Ascending aorta (tissue), 2 donors: Measurements from ENCODE around the gene RBBP5. TPM values are rescaled to one million over a fixed set of nuclear protein-coding genes. Genes with fewer than 3 reads are reported as not detected.

Experiments used
- DNase-seq, 2 donors: peaks; one replicate each; pipeline ENCODE4 v3.0.0-alpha.2; 2019; ENCODE audit warnings: low spot score in 2 of 2
- H3K27ac ChIP-seq, 2 donors: fragments of 200-600 bp; sonication (generic); one replicate each; pipeline ENCODE4 v1.5.1; 2016 to 2017; ENCODE audit warnings: mild to moderate bottlenecking in 1 of 2
- H3K27me3 ChIP-seq: fragments of 200-600 bp; sonication (generic); one replicate; pipeline ENCODE4 v1.5.1; 2017
- H3K36me3 ChIP-seq, 2 donors: fragments of 200-600 bp; sonication (generic); one replicate each; pipeline ENCODE4 v1.5.1; 2016
- H3K4me1 ChIP-seq, 2 donors: fragments of 200-600 bp; sonication (generic); one replicate each; pipeline ENCODE4 v1.5.1; 2016 to 2017; ENCODE audit warnings: mild to moderate bottlenecking in 1 of 2
- H3K4me3 ChIP-seq, 2 donors: fragments of 200-600 bp; sonication (generic); one replicate each; pipeline ENCODE4 v1.5.1; 2016 to 2017; ENCODE audit warnings: mild to moderate bottlenecking in 1 of 2
- H3K9me3 ChIP-seq, 2 donors: fragments of 200-600 bp; sonication (generic); one replicate each; pipeline ENCODE4 v1.5.1; 2016
- intact Hi-C: fragments of 100-400 bp; cut with DNase I; formaldehyde crosslinking; loops from one replicate; pipeline ENCODE4 v1.15.1; 2023
- total RNA-seq: library from RNA; depleted of rRNA; stranded (reverse); fragments of >200 nt; gene quantifications from one replicate; pipeline ENCODE4 v1.1.0, GENCODE V29; 2016
- TF ChIP-seq, protein P1 (sequence below), 3 experiments: fragments of 200-600 bp in 2 of 3; fragments of 450-650 bp in 1 of 3; sonication (generic) in 2 of 3; IDR thresholded peaks; one replicate each; pipeline ENCODE4 v1.5.1; 2016 to 2019; ENCODE audit warnings: antibody characterized with exemption in 3 of 3, mild to moderate bottlenecking in 1 of 3, moderate library complexity in 1 of 3

Gene RBBP5
- total RNA-seq, 1 donor from 2014 or later: 7.2 TPM

DNA sequence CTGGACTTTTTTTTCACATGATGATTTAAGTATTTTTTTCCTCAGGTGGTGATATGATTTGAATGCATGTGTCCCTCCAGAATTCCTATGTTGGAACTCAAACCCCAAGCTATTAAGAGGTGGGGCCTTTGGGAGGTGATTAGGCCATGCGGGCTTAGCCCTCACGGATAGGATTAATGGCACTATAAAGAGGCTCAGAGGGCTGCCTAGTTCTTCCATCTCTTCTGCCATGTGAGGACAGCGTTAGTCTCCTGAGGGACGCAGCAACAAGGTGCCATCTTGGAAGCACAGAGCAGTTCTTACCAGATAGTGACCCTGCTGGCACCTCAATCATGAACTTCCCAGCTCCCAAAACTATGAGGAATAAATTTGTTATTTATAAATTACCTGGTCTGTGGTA is 18.3 kb upstream of the RBBP5 start:
- H3K27ac ChIP-seq: no peak overlapping the region
- TF ChIP-seq, protein P1, sequence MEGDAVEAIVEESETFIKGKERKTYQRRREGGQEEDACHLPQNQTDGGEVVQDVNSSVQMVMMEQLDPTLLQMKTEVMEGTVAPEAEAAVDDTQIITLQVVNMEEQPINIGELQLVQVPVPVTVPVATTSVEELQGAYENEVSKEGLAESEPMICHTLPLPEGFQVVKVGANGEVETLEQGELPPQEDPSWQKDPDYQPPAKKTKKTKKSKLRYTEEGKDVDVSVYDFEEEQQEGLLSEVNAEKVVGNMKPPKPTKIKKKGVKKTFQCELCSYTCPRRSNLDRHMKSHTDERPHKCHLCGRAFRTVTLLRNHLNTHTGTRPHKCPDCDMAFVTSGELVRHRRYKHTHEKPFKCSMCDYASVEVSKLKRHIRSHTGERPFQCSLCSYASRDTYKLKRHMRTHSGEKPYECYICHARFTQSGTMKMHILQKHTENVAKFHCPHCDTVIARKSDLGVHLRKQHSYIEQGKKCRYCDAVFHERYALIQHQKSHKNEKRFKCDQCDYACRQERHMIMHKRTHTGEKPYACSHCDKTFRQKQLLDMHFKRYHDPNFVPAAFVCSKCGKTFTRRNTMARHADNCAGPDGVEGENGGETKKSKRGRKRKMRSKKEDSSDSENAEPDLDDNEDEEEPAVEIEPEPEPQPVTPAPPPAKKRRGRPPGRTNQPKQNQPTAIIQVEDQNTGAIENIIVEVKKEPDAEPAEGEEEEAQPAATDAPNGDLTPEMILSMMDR (IDR thresholded peaks at IDR 0.05): no peak
- intact Hi-C loops: loop anchor here (5.0 to 10.0 kb wide), 2 partner anchors 117 to 185 kb away; partner anchors contain the start of gene NUAK2

DNA sequence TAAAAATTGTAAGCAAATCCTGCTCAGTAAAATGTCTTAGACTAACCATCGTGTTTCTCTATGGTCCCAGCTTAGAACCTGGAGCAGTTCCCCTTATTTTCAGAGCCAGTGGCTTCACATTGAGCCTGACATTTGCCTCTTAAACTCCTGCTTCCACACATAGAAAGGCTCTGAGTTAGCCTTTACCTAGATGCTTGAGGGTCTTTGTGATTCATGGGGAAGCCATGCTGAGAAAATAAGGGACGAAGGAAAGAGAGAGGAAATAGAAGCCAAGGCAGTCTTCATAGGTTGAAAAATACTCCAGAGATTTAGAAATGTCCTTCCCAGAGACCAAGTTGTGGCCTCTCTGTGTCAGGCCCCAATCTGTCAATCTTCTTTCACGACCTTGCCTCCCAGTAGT is 16.1 kb upstream of the RBBP5 start:
- DNase-seq: no peak
- no peaks in the 10 kb centered on the region for H3K27me3 ChIP-seq
- H3K4me3 ChIP-seq: no peak overlapping the region
- no peaks in the 10 kb centered on the region for H3K36me3 ChIP-seq
- no peak overlapping the region for H3K27ac ChIP-seq
- peaks cover 0 to 5% of the 10 kb centered on the region in 2 donors for H3K4me1 ChIP-seq
- intact Hi-C loops: no loop called here
- H3K9me3 ChIP-seq: no peaks in the 10 kb centered on the region
- TF ChIP-seq, protein P1 (IDR thresholded peaks at IDR 0.05): no peak

More for the DNA sequence above, 18.3 kb upstream of the RBBP5 start:
- Histone ChIP-seq H3K36me3 (no peaks in the 10 kb centered on the region), H3K27me3 (no peaks in the 10 kb centered on the region), H3K4me3 (no peak overlapping the region), H3K4me1 (peaks cover 4 to 7% of the 10 kb centered on the region in 2 donors), H3K9me3 (no peaks in the 10 kb centered on the region)
- DNase-seq: no peak

DNA sequence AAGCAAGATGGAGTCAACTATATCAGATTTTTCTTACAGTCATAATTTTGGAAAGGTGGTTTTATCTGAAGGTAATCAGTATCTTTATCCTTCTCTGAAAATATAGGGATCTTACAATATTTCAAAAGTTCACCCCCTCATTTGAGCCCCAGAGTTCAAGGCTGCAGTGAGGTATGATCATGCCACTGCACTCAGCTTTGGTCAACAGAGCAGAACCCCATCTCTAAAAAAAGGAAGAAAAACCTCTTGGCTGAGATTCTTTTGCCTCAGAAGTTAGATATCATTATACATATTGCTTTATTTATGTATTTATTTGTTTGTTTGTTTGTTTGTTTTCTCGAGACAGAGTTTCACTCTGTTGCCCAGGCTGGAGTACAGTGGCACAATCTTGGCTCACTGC is 11.5 kb upstream of the RBBP5 start:
- intact Hi-C loops: no loop called here
- TF ChIP-seq, protein P1 (IDR thresholded peaks at IDR 0.05): no peak

DNA sequence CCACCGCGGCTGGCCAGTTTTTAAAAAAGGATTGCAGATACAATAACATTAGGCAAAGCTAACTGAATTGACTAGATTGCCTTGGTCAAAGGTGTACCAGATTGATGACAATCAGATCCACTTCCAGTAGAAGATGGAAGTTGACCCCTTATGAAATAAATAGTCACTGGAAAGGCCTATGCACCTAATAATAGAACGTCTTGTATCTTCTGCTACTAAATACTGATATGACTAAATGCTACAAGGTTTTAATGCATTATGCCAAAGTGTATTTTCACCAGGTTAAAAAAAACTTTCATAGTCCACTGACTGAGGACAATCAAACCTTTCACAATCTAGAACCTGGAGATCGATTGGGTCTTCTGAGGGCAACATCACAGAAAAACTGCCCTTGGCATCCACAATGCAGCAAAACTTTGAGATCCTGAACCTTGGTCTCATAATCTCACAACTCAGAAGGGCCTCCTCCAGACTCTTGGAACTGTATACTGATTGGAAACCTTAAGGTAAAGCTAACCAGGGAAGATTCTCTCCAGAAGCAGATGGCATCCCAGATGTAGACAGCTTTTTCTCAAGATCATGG is 7.8 kb upstream of the RBBP5 start:
- Histone ChIP-seq H3K4me1 (no peaks in the 10 kb centered on the region), H3K27me3 (no peaks in the 10 kb centered on the region), H3K27ac (no peak overlapping the region), H3K9me3 (no peaks in the 10 kb centered on the region), H3K4me3 (no peak overlapping the region), H3K36me3 (no peaks in the 10 kb centered on the region)
- DNase-seq: no peak
- TF ChIP-seq, protein P1 (IDR thresholded peaks at IDR 0.05): no peak
- intact Hi-C loops: no loop called here

More for the DNA sequence above, 11.5 kb upstream of the RBBP5 start:
- Histone ChIP-seq H3K4me3 (no peak overlapping the region), H3K27me3 (no peaks in the 10 kb centered on the region), H3K4me1 (no peaks in the 10 kb centered on the region), H3K36me3 (no peaks in the 10 kb centered on the region), H3K9me3 (no peaks in the 10 kb centered on the region), H3K27ac (no peak overlapping the region)
- no peak for DNase-seq

DNA sequence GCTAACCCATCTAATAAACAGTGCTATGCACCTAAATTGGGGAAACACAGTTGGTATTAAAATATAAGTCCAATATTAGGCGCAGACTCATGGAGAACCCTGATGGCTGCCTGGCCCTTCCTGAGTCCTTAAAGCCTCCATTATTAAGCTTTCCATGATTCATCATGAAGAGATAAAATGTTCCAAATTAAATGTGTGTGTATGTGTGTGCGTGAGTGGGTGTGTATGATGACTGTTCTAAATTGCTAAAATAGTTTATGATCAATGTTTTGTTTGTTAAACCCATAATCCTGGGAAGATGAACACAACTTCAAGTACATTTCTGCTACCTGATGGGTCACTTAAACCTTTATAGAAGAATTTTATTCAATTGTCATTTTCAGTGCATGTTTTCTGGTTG is 6.3 kb upstream of the RBBP5 start:
- H3K4me1 ChIP-seq: peaks cover 1 to 2% of the 10 kb centered on the region in 2 donors
- no peak for DNase-seq
- intact Hi-C loops: no loop called here
- TF ChIP-seq, protein P1 (IDR thresholded peaks at IDR 0.05): no peak
- H3K27me3 ChIP-seq: no peaks in the 10 kb centered on the region
- no peaks in the 10 kb centered on the region for H3K36me3 ChIP-seq
- H3K9me3 ChIP-seq: no peaks in the 10 kb centered on the region
- H3K4me3 ChIP-seq: no peak overlapping the region
- no peak overlapping the region for H3K27ac ChIP-seq

DNA sequence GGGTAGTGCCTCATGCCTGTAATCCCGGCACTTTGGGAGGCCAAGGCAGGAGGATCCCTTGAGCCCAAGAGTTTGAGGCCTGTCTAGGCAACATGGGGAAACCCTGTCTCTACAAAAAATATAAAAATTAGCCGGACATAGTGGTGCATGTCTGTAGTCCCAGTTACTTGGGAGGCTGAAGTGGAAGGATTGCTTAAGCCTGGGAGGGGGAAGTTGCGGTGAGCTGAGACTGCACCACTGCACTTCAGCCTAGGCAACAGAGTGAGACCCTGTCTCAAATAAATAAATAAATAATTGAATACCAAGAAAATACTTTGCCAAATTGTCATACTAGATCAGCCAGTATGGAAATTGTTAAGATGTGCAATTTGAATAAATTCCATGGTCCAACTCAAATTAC is 5.9 kb upstream of the RBBP5 start:
- Histone ChIP-seq H3K4me1 (peaks cover 5% of the 10 kb centered on the region in 2 donors), H3K36me3 (no peaks in the 10 kb centered on the region), H3K27ac (no peak overlapping the region), H3K4me3 (no peak overlapping the region), H3K27me3 (no peaks in the 10 kb centered on the region), H3K9me3 (no peaks in the 10 kb centered on the region)
- no peak for DNase-seq
- TF ChIP-seq, protein P1 (IDR thresholded peaks at IDR 0.05): no peak
- intact Hi-C loops: no loop called here
